Mononuclear cell (primary cell): Measurements from ENCODE around the gene RNF157. TPM values are rescaled to one million over a fixed set of nuclear protein-coding genes. Genes with fewer than 3 reads are reported as not detected.
"Not testable (repeated sequence)": the region's sequence is repeated elsewhere in the genome, so short reads cannot be mapped to it uniquely, and the experiment has no call there.

Source experiments
- H3K27me3 ChIP-seq: 2 replicates; pipeline ENCODE4 v1.6.0; 2011; ENCODE audit warnings: low read length, control low read depth; ENCODE audit not compliant: insufficient read depth
- H3K4me1 ChIP-seq: 2 replicates; pipeline ENCODE4 v1.5.1; 2011; ENCODE audit warnings: mild to moderate bottlenecking, low read length, control low read depth; ENCODE audit not compliant: insufficient read depth
- H3K4me3 ChIP-seq: 2 replicates; pipeline ENCODE4 v1.5.1; 2011; ENCODE audit warnings: mild to moderate bottlenecking, low read length, moderate library complexity
- H3K9me3 ChIP-seq: 2 replicates; pipeline ENCODE4 v1.5.1; 2011; ENCODE audit warnings: low read depth, mild to moderate bottlenecking, control low read depth, low read length
- total RNA-seq: library from RNA; depleted of rRNA; stranded (reverse); fragments of >200 nt; gene quantifications from one replicate; pipeline ENCODE4 v1.2.3, GENCODE V29; 2012

RNF157 gene
- total RNA-seq, 1 donor: 19.1 TPM

DNA sequence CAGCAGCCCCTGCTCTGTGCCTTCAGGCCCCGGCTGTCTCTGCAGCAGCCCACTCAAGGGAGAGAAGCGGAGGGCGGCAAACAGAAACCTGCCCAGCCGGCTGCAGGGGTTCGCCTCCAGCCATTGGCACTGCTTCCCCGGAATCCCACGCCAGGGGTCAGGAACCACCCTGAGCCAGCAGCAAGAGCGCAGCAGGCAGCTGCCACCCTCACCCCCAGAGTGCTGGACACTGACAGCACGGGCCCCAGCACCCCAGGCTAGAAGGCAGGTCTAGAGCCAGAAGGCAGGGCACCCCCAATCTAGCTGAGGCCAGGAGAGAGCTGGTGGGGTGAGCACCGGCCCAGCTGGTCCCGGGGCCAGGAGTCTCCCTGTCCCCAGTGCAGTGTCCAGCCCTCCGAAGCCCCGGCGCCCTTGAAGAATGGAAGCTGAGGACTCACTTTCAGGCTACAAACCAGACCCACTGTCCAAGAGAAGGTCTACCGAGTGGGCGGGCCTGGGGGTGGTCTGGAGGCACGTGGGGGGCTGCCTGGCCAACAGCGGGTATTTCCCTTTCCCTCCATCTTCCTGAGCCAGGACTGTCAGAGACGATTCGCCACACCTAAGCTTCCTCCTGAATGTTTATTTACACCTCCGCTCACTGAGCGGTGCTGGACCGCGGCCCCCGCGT lies 33.3 kb upstream of the RNF157 start:
- Histone ChIP-seq H3K4me3 (no peak overlapping the region), H3K27me3 (no peaks in the 10 kb centered on the region), H3K9me3 (no peaks in the 10 kb centered on the region), H3K4me1 (peaks cover 66% of the 10 kb centered on the region)

DNA sequence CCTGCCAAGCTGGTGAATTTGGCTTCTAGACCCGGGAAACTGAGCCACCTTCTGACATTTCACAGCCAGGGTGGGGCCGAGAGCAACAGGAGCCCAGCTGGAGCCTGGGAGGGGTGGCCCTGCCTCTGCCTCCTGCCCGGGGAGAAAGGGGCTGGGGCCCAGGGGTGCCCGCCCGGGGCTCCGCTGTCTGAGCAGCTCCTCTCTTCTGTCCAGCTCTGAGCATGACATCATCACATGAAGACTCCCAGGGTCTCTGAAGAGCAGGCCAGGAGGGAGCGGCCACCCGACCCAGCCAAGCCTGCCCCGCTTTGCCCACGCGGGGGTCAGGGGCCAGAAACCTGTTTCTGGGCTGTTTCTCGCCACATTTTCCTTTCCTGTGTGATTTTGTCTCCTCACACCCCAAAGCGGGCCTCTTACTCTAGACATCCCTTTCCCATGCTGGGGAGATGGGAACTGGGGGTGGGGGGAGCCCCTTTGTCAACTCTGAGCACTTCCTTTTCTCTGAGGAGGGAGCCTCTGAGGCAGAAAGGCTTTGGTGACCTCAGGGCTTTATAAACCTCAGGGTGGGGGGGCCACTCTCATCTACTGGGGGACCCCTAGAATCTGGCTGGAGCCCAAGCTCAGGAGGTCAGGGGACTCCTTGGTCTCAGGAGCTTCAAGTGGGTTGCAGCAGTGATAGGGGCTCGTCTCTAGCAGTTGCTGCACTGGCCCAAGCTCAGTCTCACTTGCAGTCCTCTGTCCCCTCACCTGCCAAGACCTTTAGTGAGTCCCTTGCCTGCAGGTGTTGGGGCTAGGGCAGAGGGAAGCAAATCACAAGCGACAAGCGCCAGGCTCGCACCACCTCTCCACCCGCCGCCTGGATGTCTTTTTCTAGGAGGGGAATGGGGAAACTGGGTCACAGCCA lies 32.5 kb upstream of the RNF157 start:
- Histone ChIP-seq H3K4me1 (peaks cover 73% of the 10 kb centered on the region), H3K4me3 (peak overlapping the region; percentile 36), H3K27me3 (no peaks in the 10 kb centered on the region), H3K9me3 (no peaks in the 10 kb centered on the region)

DNA sequence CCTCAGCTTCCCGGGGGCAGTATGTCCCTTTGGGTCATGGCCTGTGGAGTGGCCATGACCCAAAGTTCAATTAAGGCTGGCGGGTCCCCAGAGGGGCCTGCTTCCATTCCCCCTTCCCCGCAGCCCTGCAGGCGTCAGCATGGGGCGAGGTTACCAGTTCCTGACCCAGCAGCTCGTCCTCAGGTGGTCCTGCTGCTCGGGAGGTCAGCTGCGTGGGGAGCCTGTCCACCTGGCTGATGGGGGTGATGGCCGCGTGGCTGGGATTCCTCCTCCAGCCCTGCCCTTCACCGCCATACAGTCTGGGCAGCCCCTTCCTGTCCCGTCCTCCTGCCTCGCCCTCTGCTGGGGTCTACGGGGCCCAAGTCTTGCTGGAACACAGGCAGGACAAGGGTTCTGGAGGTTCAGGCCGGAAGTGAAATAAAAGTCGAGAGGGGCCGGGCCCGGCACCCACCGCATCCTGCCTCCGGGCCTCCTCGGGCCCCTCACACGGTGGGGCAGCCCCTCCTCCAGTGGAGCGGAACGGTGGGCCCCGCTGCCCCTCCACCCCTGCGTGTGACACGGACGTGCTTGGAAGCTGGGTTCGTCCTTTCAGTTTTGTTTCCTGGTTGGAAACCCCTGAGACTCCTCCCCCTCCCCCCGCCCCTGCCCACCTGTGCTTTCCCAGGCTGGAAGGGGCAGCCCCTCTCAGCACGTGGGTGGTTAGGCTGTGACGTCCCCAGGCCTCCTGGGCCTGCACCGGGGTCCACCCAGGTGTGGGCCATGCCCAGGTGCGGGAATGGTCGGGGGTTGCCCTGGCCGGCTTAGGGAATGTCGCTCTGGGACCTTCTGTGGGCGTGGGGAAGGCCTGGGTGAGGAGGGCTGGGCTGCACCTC lies 31.6 kb upstream of the RNF157 start:
- H3K9me3 ChIP-seq: no peaks in the 10 kb centered on the region
- no peaks in the 10 kb centered on the region for H3K27me3 ChIP-seq
- H3K4me1 ChIP-seq: peaks cover 82% of the 10 kb centered on the region
- peak overlapping the region; percentile 36 for H3K4me3 ChIP-seq

DNA sequence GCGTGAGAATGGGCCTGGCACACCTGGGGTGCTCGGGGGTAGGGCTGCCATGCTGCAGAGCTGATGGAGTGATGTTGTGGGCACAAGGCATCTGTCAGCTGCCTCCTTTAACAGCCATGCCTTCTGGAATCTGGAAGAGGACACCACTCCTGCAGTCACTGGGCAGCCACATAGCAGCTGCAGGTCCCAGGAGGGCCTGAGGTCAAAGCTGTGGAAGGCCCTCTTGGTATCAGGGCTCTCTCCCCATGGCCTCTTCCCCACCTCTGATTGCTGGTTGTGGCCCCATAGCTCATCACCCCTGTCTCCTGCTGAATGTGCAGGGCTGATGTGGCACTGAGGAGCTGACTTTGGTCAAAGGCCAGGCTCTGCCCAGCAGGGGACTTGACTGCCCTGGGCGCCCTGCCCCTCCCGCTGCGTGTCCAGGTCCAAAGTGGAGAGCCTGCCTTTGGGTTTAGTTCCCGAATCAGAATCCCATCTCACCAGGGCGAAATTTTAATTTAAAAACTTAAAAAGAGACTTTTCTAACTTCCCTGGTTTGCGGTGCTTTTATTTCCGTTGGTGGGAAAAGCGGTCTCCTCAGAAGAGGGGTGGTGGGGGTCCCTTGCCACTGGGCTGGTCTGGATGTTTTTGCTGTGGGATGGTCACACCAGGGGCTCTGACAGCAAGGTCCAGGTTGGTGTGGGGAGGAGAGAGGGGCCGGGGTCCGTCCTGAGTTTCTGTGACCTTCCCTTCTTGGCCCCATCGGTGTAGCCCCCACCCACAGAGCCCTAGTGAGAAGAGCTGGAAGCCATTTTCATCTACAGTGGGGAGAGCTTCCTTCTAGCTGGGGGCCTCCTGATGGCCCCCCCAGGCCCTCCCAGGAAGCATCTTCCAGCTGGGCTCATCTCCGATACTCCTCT lies 30.7 kb upstream of the RNF157 start:
- Histone ChIP-seq H3K9me3 (no peaks in the 10 kb centered on the region), H3K4me3 (peak overlapping the region; percentile 36), H3K4me1 (peaks cover 89% of the 10 kb centered on the region), H3K27me3 (no peaks in the 10 kb centered on the region)

DNA sequence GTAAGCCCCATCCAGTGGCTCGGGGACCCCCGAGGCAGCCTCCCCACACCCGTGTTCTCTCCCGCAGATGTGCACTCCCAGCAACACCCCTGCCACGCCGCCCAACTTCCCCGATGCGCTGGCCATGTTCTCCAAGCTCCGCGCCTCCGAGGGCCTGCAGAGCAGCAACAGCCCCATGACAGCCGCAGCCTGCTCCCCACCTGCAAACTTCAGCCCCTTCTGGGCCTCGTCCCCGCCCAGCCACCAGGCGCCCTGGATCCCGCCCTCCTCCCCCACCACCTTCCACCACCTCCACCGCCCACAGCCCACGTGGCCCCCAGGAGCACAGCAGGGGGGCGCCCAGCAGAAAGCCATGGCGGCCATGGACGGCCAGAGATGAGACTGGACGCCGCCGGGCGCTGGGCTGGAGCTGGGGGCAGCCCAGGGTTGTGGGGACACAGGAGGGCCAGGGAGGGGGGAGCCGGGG lies 29.9 kb upstream of the RNF157 start:
- Histone ChIP-seq H3K27me3 (no peaks in the 10 kb centered on the region), H3K9me3 (no peaks in the 10 kb centered on the region), H3K4me1 (peaks cover 82% of the 10 kb centered on the region), H3K4me3 (no peak overlapping the region)

DNA sequence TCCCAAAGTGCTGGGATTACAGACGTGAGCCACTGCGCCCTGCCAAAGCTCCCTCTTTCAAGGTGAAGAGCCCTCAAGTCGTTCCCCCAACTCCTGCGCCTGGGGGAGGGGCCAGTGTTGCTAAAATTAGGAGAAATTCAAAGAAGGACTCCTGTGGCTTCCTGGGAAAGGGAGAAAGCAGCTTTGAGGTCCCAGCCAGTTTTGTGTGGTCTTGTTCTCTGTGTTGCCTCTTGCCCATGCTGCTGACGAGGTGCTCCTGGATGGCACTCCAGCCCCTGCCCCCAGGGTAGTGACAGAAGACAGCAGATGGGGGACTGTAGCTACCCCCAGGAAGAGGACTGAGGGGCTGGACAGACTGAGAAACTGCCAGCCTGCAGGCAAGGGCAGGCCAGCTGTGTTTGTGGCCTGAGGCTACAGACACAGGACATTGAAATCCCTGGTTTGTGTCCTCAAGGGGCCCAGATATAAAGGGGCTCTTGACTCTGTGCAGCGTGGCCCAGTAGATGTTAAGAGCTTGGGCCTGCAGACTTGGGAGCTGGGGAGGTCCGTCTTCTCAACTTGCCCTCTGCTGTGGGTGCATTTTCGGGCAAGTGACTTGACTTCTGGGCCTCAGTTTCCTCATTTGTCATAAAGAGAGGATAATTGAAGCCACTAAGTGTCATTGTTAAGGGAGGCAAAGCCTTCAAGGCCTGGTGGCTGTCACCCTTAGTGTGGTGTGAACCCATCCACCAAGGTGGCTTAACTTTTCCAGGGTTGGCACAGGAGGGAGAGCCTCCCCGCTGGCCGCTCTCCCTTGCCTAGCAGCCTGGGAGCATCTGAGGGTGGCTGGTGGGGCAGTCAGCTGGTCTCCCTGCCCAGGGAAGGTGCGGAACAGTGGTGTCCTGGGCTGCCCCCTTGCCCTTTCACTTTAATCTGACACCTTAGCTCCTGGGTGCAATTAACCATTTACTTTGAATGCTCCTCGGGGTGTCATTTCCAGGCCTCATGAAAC lies 29.0 kb upstream of the RNF157 start:
- Histone ChIP-seq H3K9me3 (no peaks in the 10 kb centered on the region), H3K4me3 (no peak overlapping the region), H3K27me3 (no peaks in the 10 kb centered on the region), H3K4me1 (peaks cover 79% of the 10 kb centered on the region)

DNA sequence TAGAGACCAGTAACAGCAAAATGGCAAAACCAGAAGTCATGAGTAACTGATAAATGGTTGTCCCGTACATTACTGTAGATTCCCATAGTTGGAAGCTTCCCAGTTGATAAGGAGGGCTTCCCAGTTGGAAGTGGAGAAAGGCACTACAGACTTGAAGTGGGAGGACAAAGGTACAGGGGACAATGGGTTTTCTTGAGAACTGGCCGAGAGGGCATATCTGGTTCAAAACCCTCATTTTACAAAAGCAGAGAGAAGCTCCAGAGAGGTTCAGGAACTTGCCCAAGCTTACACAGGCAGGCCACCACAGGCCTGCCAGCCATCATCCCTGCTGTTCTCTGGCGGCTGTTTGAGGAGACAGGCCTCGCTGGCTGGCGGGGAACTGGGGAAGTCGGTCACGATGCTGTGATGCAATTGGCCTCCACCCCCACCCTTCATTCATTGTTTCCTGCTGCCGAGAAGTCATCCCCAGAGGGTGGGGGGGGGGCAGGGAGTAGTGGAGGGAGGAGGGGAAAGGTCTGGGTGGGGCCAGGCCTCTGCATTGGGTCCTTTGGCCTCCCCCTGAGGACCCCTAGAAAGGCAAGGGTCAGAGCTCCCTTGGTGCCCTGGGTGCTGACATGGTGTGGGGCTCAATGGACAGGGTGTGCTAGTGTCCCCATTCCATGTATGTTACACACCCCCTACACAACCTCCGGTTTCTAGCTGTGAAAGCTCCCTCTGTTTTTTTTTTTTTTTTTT lies 27.9 kb upstream of the RNF157 start:
- peaks cover 79% of the 10 kb centered on the region for H3K4me1 ChIP-seq
- no peaks in the 10 kb centered on the region for H3K27me3 ChIP-seq
- peak overlapping the region; percentile 27 for H3K4me3 ChIP-seq
- H3K9me3 ChIP-seq: no peaks in the 10 kb centered on the region

DNA sequence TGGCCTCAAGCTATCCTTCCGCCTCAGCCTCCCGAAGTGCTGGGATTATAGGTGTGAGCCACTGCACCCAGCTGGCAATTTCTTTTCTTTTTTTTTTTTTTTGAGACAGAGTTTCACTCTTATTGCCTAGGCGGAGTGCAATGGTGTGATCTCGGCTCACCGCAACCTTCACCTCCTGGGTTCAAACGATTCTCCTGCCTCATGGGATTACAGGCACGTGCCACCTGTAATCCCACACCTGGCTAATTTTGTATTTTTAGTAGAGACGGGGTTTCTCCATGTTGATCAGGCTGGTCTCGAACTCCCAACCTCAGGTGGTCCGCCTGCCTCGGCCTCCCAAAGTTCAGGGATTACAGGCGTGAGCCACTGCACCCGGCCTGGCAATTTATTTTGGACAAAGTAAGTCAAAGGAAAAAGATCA lies 27.3 kb upstream of the RNF157 start:
- H3K27me3 ChIP-seq, H3K9me3 ChIP-seq: not testable (repeated sequence)
- H3K4me3 ChIP-seq: peak overlapping the region; percentile 83
- H3K4me1 ChIP-seq: peaks cover 79% of the 10 kb centered on the region

DNA sequence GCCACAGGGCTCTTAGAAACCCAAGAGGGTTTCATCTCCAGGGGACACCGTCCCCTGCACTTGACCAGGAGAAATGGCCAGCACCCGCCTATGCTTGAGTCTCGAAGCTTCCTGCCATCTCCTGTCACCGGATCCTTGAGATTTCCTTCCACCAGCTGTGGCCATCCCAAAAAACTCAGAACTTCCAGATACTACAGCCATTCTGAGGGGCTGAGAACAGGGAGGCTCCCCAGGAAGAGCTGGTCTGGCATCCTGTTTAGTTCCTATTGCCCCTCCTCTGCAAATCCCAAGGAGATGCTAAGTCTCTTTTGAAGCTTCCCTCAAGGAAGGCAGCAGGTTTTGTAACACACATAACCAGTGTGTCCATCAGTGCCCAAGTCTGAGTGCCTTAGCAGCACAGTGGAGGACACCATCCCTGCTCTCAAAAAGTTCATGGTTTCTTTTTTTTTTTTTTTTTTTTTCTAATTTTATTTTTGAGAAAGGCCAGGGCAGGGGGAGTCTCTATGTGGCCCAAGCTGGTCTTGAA lies 26.8 kb upstream of the RNF157 start:
- Histone ChIP-seq H3K27me3 (no peaks in the 10 kb centered on the region), H3K9me3 (no peaks in the 10 kb centered on the region), H3K4me1 (peaks cover 79% of the 10 kb centered on the region), H3K4me3 (peak overlapping the region; percentile 83)

DNA sequence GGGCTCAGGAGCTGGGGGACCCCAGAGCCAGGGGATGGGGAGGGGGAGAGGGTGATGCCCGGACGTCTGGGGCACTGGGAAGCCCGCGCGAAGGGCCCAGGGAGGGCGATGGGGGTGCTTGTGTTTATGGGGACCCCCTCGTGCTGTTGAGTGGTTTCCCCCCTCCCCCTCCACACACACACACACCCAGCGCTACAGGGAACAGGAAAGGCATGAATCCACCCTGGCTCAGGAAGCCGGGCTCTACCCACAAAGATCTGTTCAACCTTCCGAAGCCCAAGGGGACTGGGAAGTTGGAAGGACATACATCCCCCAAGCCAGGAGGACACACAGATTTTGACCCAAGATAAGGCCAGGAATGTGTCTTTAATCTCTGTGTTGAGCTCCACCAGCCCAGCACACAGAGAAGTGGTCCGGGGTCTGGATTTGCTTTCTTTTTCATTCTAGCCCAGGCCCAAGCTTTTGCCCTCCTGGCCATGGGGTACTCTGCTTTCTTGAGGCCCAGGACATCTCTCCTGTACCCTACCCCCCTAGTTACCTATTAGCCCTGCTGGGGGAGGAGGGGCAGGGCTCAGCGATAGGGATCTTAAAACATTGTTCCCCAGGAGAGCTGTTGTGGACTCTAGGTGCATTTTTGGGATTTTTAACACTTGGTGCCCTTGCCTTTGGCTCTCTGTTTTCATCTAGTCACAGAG lies 26.1 kb upstream of the RNF157 start:
- Histone ChIP-seq H3K27me3 (no peaks in the 10 kb centered on the region), H3K4me3 (peak overlapping the region; percentile 83), H3K9me3 (no peaks in the 10 kb centered on the region)

DNA sequence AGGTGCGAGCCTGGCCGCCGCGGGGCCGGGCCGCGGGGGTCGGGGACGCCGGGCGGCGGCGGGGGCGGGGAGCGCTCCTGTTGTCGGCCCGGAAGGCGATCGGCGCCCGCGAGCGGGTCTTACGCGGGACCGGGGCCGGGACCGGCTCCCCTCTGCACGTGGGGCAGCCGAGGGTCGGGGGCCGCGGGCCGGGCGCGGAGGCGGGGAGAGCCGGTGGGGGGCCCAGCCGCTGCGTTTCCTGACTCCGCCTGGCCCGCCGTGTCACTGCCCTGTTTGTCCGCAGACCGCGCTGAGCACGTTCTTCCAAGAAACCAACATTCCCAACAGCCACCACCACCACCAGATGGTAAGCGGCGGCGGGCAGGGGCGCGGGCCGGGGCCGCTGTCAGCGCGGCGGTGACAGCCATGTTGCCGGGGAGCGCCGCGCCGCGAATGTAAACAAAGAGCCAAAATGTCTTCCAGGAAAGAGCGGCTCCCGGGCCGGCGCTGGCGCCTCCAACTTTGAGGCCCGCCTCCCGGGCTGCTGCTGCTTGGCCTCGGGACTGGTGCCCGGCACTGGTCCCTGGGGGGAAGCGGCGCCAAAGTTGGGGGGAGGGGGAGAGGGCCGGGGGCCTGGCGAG lies 25.4 kb upstream of the RNF157 start:
- Histone ChIP-seq H3K4me3 (peak overlapping the region; percentile 83), H3K9me3 (no peaks in the 10 kb centered on the region), H3K4me1 (peaks cover 76% of the 10 kb centered on the region), H3K27me3 (no peaks in the 10 kb centered on the region)

More for the DNA sequence above, 26.1 kb upstream of the RNF157 start:
- peaks cover 79% of the 10 kb centered on the region for H3K4me1 ChIP-seq
